NCI-H460 (cell line): ENCODE results near the gene MAEA. TPM values are rescaled to one million over a fixed set of nuclear protein-coding genes. Genes with fewer than 3 reads are reported as not detected.
A peak's percentile ranks its signal among the peaks of the same experiment; 100 is the strongest.

Source experiments
- DNase-seq: peaks from one replicate; pipeline ENCODE4 v3.0.0-alpha.2; 2016; ENCODE audit warnings: low read depth; ENCODE audit errors: extremely low read depth
- total RNA-seq: library from RNA; depleted of rRNA; stranded (reverse); fragments of >200 nt; shearing (Covaris generic); gene quantifications from 2 replicates; pipeline ENCODE4 v1.2.3, GENCODE V29; 2014

Gene MAEA
- total RNA-seq, 1 experiment from 2014 or later: 32.7 TPM

DNA sequence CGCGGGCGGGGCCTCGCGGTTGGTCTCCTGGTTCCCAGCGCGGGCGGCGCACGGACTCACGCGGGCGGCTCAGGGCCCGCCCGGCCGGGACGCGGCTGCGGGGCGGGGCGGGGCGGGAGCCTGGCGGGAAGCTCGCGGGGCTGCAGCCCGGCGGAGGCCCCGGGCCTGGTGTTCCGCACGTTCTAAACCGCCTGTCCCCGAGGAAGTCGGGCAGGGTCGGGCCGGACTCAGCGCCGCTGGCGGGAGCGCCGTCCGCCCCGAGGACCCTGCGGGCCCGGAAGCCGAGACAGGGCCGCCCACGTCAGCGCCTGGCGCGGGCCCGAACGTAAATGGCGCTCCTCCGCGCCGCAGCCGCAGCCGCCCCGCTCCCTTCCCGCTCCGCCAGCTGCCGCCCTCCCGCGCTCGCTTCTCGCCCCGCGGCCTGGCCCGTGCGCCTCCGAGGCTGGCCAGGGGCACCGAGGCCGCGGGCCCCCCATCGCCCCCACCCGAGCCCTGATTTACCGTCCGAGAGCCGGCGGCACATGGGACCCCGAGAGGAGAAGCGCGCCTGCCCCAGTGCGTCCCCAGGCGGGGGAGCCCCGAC lies 40.5 kb upstream of the MAEA start:
- peak; percentile 77 for DNase-seq

- DNase-seq: no peak
Observed at GRCh38 chr4:1249731-1250526, 39.8 kb upstream of the MAEA start.

DNA sequence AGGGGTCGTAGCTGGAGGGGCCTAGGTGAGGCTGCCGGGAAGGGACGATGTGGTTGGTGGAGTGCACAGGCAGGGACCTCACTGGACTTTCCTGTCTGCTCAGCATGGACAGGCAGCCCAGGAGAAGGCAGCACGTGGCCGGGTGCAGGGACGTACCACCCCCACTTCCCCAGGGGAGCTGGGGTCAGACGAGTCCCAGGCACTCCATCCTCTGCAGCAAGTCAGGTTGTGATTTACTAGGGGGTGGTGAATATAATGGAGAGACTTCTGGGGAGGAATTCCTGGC lies 39.2 kb upstream of the MAEA start:
- no peak for DNase-seq

GRCh38 chr4:1250921-1251772 lies 38.5 kb upstream of the MAEA start:
- no peak for DNase-seq

GRCh38 chr4:1251773-1252066 lies 38.0 kb upstream of the MAEA start:
- no peak for DNase-seq

GRCh38 chr4:1252928-1253492 lies 36.7 kb upstream of the MAEA start:
- no peak for DNase-seq

GRCh38 chr4:1253831-1254230 lies 35.9 kb upstream of the MAEA start:
- no peak for DNase-seq

- DNase-seq: no peak
Observed at GRCh38 chr4:1255151-1255550, 34.5 kb upstream of the MAEA start.

DNA sequence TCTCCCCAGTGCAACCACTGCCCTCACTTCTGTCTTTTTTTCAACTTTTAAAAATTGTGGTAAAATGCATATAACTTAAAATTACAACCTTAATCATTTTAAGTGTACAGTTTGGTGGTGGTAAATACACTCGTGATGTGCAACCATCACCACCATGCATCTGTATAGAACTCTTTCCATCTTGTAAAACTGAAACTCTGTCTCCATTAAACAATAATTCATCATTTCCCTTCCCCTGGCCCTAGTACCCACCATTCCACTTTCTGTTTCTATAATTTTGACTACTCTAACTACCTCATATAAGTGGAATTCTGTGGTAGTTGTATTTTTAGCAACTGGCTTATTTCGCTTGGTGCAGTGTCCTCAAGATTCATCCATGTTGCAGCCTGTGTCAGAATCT lies 34.0 kb upstream of the MAEA start:
- DNase-seq: no peak

GRCh38 chr4:1258457-1258856 lies 31.2 kb upstream of the MAEA start:
- no peak for DNase-seq

- DNase-seq: no peak
Observed at GRCh38 chr4:1259966-1260365, 29.7 kb upstream of the MAEA start.

DNA sequence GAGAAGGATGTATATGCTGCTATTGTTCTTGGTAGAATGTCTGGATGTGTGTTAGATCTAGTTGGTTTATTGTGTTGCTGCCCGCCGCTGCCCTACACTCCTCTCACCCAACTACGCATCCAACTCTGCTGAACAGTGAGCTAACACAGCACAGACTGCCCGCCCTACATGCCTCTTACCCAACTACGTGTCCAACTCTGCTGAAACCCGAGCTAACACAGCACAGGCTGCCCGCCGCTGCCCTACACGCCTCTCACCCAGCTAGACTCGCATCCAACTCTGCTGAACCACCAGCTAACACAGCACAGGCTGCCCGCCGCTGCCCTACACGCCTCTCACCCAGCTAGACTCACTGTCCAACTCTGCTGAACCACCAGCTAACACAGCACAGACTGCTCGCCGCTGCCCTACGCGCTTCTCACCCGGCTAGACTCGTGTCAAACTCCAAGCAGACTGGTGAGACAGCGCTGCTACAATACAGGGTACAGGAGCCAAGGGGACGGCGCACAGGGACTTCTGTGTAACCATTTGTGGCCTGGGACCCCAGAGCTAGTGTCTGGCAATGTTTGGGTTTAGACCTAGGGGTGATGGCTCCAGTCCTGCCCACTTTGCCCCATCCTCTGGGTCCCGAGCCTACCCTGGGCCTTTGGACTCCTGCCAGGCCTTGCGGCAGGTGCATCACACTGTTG lies 29.1 kb upstream of the MAEA start:
- no peak for DNase-seq

- no peak for DNase-seq
Observed at GRCh38 chr4:1261107-1261928, 28.4 kb upstream of the MAEA start.

- no peak for DNase-seq
Observed at GRCh38 chr4:1264942-1265341, 24.7 kb upstream of the MAEA start.

GRCh38 chr4:1265351-1265750 lies 24.3 kb upstream of the MAEA start:
- no peak for DNase-seq

- no peak for DNase-seq
Observed at GRCh38 chr4:1266881-1267763, 22.6 kb upstream of the MAEA start.

GRCh38 chr4:1269209-1269608 lies 20.5 kb upstream of the MAEA start:
- DNase-seq: no peak

GRCh38 chr4:1271686-1272085 lies 18.0 kb upstream of the MAEA start:
- no peak for DNase-seq

DNA sequence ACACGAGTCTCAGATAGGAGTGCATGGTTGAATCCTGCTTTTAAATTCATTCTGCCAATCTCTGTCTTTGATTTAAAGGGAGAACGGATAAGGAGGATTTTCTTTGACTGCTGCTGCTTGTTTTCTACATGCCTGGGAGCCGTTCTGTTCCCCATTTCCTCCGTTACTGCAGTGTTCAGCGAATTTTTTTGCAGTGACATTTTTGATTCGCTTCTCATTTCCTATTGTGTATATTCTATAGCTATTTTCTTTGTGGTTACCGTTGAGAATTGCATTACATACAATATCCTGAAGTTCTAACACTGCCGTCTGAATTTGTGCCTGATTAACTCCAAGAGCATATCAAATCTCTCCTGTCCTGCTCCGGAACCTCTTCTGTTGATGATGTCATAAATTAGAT lies 14.8 kb upstream of the MAEA start:
- DNase-seq: no peak
